Measurements from ENCODE around the gene TTLL6. TPM values are rescaled to one million over a fixed set of nuclear protein-coding genes. Genes with fewer than 3 reads are reported as not detected.

TTLL6 gene
- total and polyA plus RNA-seq, 9 of the 15 experiments (the other 6 are each of a cell fraction or from before 2014, with no cell fraction given) = 0.05 TPM; not detected in 8

GRCh38 chr17:48830840-48831548 lies 14.0 kb upstream of the TTLL6 start, which contains the start of gene CALCOCO2 (continued):
- TF ChIP-seq ZNF609 (CRISPR knock-in tag; IDR thresholded peaks at IDR 0.05; ENCODE audit: borderline replicate concordance) = no peak
- no peak for TF ChIP-seq RERE (CRISPR knock-in tag; IDR thresholded peaks at IDR 0.05; ENCODE audit: borderline replicate concordance)
- 0 out of 2 replicates have a peak, but pooled peaks have one; percentile 56 for TF ChIP-seq GABPB1 (CRISPR knock-in tag; IDR thresholded peaks at IDR 0.05)
- no peak for TF ChIP-seq ZNF57 (CRISPR knock-in tag; IDR thresholded peaks at IDR 0.05)
- 0 out of 2 replicates have a peak, but pooled peaks have one; percentile 39 for TF ChIP-seq ZNF175 (CRISPR knock-in tag; IDR thresholded peaks at IDR 0.05; ENCODE audit: low read depth)
- TF ChIP-seq HDAC8 (tag; IDR thresholded peaks at IDR 0.05) = peak; percentile 61; the same call in 1 of the 2 replicates
- no peak for TF ChIP-seq SREBF1 (IDR thresholded peaks at IDR 0.05; ENCODE audit: borderline replicate concordance, low read depth, low read length)
- TF ChIP-seq BRD4 (IDR thresholded peaks at IDR 0.05) = no peak
- 0 out of 2 replicates have a peak, but pooled peaks have one; percentile 24 for TF ChIP-seq BCOR (IDR thresholded peaks at IDR 0.05)
- TF ChIP-seq RFX7 (CRISPR knock-in tag; IDR thresholded peaks at IDR 0.05) = no peak
- no peak for TF ChIP-seq ZNF75A (CRISPR knock-in tag; IDR thresholded peaks at IDR 0.05)
- TF ChIP-seq ZKSCAN3 (CRISPR knock-in tag; IDR thresholded peaks at IDR 0.05) = no peak
- TF ChIP-seq ETV6 (IDR thresholded peaks at IDR 0.05; ENCODE audit: borderline replicate concordance in 1 of 2, low read depth in 2 of 2, low read length in 1 of 2) = no peak
- no peak for TF ChIP-seq ETV6 (CRISPR knock-in tag; IDR thresholded peaks at IDR 0.05; ENCODE audit: borderline replicate concordance)
- TF ChIP-seq TARDBP (IDR thresholded peaks at IDR 0.05) = 0 out of 2 replicates have a peak, but pooled peaks have one; percentile 44
- TF ChIP-seq GTF2F1 (IDR thresholded peaks at IDR 0.05; ENCODE audit: low read depth, low read length) = no peak
- no peak for TF ChIP-seq ZNF764 (CRISPR knock-in tag; IDR thresholded peaks at IDR 0.05; ENCODE audit: low read depth)
- no peak for TF ChIP-seq ZSCAN32 (CRISPR knock-in tag; IDR thresholded peaks at IDR 0.05)
- TF ChIP-seq RBFOX2 (IDR thresholded peaks at IDR 0.05; ENCODE audit: low read depth, low read length) = peak; percentile 96
- peak; percentile 97 for TF ChIP-seq ZFX (CRISPR knock-in tag; IDR thresholded peaks at IDR 0.05)
